Measurements from ENCODE around the gene RAB6B. TPM values are rescaled to one million over a fixed set of nuclear protein-coding genes. Genes with fewer than 3 reads are reported as not detected.

Gene RAB6B
- total RNA-seq, 1 experiment from 2014 or later, result not detected

- no peak for DNase-seq (ENCODE audit: low spot score)
Measured at GRCh38 chr3:133896002-133896761, 500 bp upstream of the RAB6B start.

GRCh38 chr3:133894353-133895207 lies 1.1 kb downstream of the RAB6B start:
- no peak for DNase-seq (ENCODE audit: low spot score)

- no peak for DNase-seq (ENCODE audit: low spot score)
Measured at GRCh38 chr3:133893683-133894352, 1.9 kb downstream of the RAB6B start.

GRCh38 chr3:133892541-133893231 lies 3.0 kb downstream of the RAB6B start:
- DNase-seq (ENCODE audit: low spot score), result no peak

- no peak for DNase-seq (ENCODE audit: low spot score)
Measured at GRCh38 chr3:133891662-133892378, 3.9 kb downstream of the RAB6B start.

GRCh38 chr3:133890972-133891644 lies 4.6 kb downstream of the RAB6B start:
- DNase-seq (ENCODE audit: low spot score), result no peak

GRCh38 chr3:133890037-133890436 lies 5.6 kb downstream of the RAB6B start:
- DNase-seq (ENCODE audit: low spot score), result no peak

- no peak for DNase-seq (ENCODE audit: low spot score)
Measured at GRCh38 chr3:133888726-133889340, 6.8 kb downstream of the RAB6B start.

GRCh38 chr3:133887803-133888703 lies 7.6 kb downstream of the RAB6B start:
- no peak for DNase-seq (ENCODE audit: low spot score)

GRCh38 chr3:133887074-133887802 lies 8.4 kb downstream of the RAB6B start:
- no peak for DNase-seq (ENCODE audit: low spot score)

- no peak for DNase-seq (ENCODE audit: low spot score)
Measured at GRCh38 chr3:133886031-133886722, 9.5 kb downstream of the RAB6B start.

GRCh38 chr3:133884887-133885711 lies 10.6 kb downstream of the RAB6B start:
- DNase-seq (ENCODE audit: low spot score), result no peak

- no peak for DNase-seq (ENCODE audit: low spot score)
Measured at GRCh38 chr3:133884054-133884886, 11.4 kb downstream of the RAB6B start.

GRCh38 chr3:133883641-133884040 lies 12.0 kb downstream of the RAB6B start:
- DNase-seq (ENCODE audit: low spot score), result no peak

GRCh38 chr3:133882986-133883586 lies 12.6 kb downstream of the RAB6B start:
- DNase-seq (ENCODE audit: low spot score), result no peak
